Ascending aorta (tissue), 2 donors: ENCODE data around the gene FCER2. TPM values are rescaled to one million over a fixed set of nuclear protein-coding genes. Genes with fewer than 3 reads are reported as not detected.

Experiments
- DNase-seq, 2 donors: peaks; one replicate each; pipeline ENCODE4 v3.0.0-alpha.2; 2019; ENCODE audit warnings: low spot score in 2 of 2
- H3K27ac ChIP-seq, 2 donors: fragments of 200-600 bp; sonication (generic); one replicate each; pipeline ENCODE4 v1.5.1; 2016 to 2017; ENCODE audit warnings: mild to moderate bottlenecking in 1 of 2
- H3K27me3 ChIP-seq: fragments of 200-600 bp; sonication (generic); one replicate; pipeline ENCODE4 v1.5.1; 2017
- H3K36me3 ChIP-seq, 2 donors: fragments of 200-600 bp; sonication (generic); one replicate each; pipeline ENCODE4 v1.5.1; 2016
- H3K4me1 ChIP-seq, 2 donors: fragments of 200-600 bp; sonication (generic); one replicate each; pipeline ENCODE4 v1.5.1; 2016 to 2017; ENCODE audit warnings: mild to moderate bottlenecking in 1 of 2
- H3K4me3 ChIP-seq, 2 donors: fragments of 200-600 bp; sonication (generic); one replicate each; pipeline ENCODE4 v1.5.1; 2016 to 2017; ENCODE audit warnings: mild to moderate bottlenecking in 1 of 2
- H3K9me3 ChIP-seq, 2 donors: fragments of 200-600 bp; sonication (generic); one replicate each; pipeline ENCODE4 v1.5.1; 2016
- CTCF ChIP-seq, 3 experiments: fragments of 200-600 bp in 2 of 3; fragments of 450-650 bp in 1 of 3; sonication (generic) in 2 of 3; IDR thresholded peaks; one replicate each; pipeline ENCODE4 v1.5.1; 2016 to 2019; ENCODE audit warnings: antibody characterized with exemption in 3 of 3, mild to moderate bottlenecking in 1 of 3, moderate library complexity in 1 of 3
- intact Hi-C: fragments of 100-400 bp; cut with DNase I; formaldehyde crosslinking; loops from one replicate; pipeline ENCODE4 v1.15.1; 2023
- total RNA-seq: library from RNA; depleted of rRNA; stranded (reverse); fragments of >200 nt; gene quantifications from one replicate; pipeline ENCODE4 v1.1.0, GENCODE V29; 2016

The FCER2 gene
- total RNA-seq, 1 donor from 2014 or later, result not detected

- Histone ChIP-seq H3K27ac (no peak overlapping the region), H3K4me1 (no peaks in the 10 kb centered on the region), H3K36me3 (no peaks in the 10 kb centered on the region), H3K4me3 (no peak overlapping the region), H3K27me3 (no peaks in the 10 kb centered on the region), H3K9me3 (no peaks in the 10 kb centered on the region)
- no peak for DNase-seq
- intact Hi-C loops, result no loop called here
- no peak for TF ChIP-seq CTCF (IDR thresholded peaks at IDR 0.05)
These were observed 1.4 kb upstream of the FCER2 start for GRCh38 chr19:7703332-7703731.

GRCh38 chr19:7701049-7701653, 780 bp downstream of the FCER2 start:
- DNase-seq, result no peak
- Histone ChIP-seq H3K4me3 (no peak overlapping the region), H3K4me1 (no peaks in the 10 kb centered on the region), H3K36me3 (no peaks in the 10 kb centered on the region), H3K27ac (no peak overlapping the region), H3K9me3 (no peaks in the 10 kb centered on the region), H3K27me3 (no peaks in the 10 kb centered on the region)
- intact Hi-C loops, result no loop called here
- TF ChIP-seq CTCF (IDR thresholded peaks at IDR 0.05), result no peak

GRCh38 chr19:7699417-7700401, 2.2 kb downstream of the FCER2 start:
- DNase-seq, result no peak
- Histone ChIP-seq H3K9me3 (no peaks in the 10 kb centered on the region), H3K27me3 (no peaks in the 10 kb centered on the region), H3K36me3 (no peaks in the 10 kb centered on the region), H3K4me3 (no peak overlapping the region), H3K4me1 (no peaks in the 10 kb centered on the region), H3K27ac (no peak overlapping the region)
- no peak for TF ChIP-seq CTCF (IDR thresholded peaks at IDR 0.05)
- intact Hi-C loops, result no loop called here

GRCh38 chr19:7699003-7699402, 2.9 kb downstream of the FCER2 start:
- no peak overlapping the region for H3K27ac ChIP-seq
- DNase-seq, result no peak
- no peaks in the 10 kb centered on the region for H3K36me3 ChIP-seq
- intact Hi-C loops, result no loop called here
- H3K4me1 ChIP-seq, result no peaks in the 10 kb centered on the region
- TF ChIP-seq CTCF (IDR thresholded peaks at IDR 0.05), result no peak
- H3K9me3 ChIP-seq, result no peaks in the 10 kb centered on the region
- no peak overlapping the region for H3K4me3 ChIP-seq
- H3K27me3 ChIP-seq, result no peaks in the 10 kb centered on the region

GRCh38 chr19:7698583-7698982, 3.3 kb downstream of the FCER2 start:
- H3K27me3 ChIP-seq, result no peaks in the 10 kb centered on the region
- no peak overlapping the region for H3K4me3 ChIP-seq
- H3K36me3 ChIP-seq, result no peaks in the 10 kb centered on the region
- H3K27ac ChIP-seq, result no peak overlapping the region
- TF ChIP-seq CTCF (IDR thresholded peaks at IDR 0.05), result no peak
- no peak for DNase-seq
- H3K4me1 ChIP-seq, result no peaks in the 10 kb centered on the region
- H3K9me3 ChIP-seq, result no peaks in the 10 kb centered on the region
- intact Hi-C loops, result no loop called here
